ENCODE results near the gene LRRC8E.

DNA sequence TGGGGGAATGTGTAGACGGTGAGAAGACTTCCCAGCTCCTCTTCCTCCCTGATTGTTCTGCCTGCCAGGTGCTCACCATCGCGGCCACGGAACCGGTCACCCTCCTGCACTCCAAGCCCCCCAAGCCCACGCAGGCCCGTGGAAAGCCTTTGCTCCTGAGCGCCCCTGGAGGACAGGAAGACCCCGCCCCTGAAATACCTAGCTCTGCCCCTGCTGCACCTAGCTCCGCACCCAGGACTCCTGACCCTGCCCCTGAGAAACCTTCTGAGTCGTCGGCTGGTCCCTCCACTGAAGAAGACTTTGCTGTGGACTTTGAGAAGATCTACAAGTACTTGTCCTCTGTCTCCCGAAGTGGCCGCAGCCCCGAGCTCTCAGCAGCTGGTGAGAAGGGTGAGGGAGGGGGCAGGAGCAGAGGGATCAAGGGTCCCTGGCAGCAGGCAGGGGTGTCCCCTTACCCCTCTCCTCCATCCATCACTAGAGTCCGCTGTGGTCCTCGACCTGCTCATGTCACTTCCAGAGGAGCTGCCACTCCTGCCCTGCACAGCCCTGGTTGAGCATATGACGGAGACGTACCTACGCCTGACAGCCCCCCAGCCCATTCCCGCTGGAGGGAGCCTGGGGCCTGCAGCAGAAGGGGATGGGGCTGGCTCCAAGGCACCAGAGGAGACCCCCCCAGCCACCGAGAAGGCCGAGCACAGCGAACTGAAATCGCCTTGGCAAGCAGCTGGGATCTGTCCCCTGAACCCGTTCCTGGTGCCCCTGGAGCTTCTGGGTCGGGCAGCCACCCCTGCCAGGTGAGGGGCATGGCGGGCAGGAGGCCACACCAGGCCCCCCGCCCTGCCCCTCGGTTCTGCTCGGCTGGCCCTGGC, 33.9 kb downstream of the LRRC8E start:
- TF ChIP-seq, protein P1, sequence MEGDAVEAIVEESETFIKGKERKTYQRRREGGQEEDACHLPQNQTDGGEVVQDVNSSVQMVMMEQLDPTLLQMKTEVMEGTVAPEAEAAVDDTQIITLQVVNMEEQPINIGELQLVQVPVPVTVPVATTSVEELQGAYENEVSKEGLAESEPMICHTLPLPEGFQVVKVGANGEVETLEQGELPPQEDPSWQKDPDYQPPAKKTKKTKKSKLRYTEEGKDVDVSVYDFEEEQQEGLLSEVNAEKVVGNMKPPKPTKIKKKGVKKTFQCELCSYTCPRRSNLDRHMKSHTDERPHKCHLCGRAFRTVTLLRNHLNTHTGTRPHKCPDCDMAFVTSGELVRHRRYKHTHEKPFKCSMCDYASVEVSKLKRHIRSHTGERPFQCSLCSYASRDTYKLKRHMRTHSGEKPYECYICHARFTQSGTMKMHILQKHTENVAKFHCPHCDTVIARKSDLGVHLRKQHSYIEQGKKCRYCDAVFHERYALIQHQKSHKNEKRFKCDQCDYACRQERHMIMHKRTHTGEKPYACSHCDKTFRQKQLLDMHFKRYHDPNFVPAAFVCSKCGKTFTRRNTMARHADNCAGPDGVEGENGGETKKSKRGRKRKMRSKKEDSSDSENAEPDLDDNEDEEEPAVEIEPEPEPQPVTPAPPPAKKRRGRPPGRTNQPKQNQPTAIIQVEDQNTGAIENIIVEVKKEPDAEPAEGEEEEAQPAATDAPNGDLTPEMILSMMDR (IDR thresholded peaks at IDR 0.05): no peak
- TF ChIP-seq POLR2A (IDR thresholded peaks at IDR 0.05): no peak
